Measurements from ENCODE around the gene LHPP.

DNA sequence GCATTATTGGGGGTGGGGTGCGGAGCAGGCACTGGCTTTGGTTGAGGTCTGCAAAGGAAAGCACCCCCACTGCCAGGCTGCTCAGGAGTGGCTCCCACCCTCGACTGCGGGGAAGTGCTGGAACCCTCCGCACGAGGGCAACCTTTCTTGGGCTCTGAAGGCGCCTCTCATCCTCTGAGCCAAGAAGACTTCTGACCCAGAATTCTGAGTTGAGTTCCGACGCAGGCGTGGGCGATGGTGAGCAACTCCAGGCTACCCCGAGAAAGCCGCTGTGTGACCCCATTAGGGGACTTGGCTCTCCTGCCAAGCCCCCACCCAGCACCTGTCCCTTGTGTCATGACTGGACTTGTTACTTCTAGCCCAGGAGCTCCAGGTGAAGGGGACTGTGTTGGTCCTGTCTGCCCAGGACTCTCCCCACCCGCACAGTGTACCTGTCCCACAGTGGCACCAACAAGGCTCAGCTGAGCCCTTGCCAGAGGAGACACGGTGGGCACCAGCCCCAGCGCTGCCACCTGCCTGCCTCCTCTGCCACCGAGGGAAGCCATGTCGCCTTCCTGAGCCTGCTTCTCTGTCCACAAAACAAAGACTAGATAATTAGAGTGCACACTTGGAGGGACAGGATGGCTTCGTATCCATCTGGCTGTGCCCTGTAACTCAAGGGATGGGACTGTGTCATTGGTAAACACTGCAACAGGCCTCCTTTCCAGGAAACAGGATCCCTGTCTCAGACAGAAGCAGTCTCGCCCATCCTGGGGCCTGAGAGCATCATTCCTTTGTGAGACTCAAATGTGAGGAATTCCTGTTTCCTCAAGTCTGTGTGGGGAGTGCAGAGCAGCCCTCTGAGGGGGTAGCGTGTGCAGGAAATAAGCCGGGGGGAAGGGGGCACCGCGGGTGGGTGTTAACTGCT is 128.8 kb downstream of the LHPP start:
- TF ChIP-seq, protein P1, sequence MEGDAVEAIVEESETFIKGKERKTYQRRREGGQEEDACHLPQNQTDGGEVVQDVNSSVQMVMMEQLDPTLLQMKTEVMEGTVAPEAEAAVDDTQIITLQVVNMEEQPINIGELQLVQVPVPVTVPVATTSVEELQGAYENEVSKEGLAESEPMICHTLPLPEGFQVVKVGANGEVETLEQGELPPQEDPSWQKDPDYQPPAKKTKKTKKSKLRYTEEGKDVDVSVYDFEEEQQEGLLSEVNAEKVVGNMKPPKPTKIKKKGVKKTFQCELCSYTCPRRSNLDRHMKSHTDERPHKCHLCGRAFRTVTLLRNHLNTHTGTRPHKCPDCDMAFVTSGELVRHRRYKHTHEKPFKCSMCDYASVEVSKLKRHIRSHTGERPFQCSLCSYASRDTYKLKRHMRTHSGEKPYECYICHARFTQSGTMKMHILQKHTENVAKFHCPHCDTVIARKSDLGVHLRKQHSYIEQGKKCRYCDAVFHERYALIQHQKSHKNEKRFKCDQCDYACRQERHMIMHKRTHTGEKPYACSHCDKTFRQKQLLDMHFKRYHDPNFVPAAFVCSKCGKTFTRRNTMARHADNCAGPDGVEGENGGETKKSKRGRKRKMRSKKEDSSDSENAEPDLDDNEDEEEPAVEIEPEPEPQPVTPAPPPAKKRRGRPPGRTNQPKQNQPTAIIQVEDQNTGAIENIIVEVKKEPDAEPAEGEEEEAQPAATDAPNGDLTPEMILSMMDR (IDR thresholded peaks at IDR 0.05 in 8 of 11, conservative IDR thresholded peaks at IDR 0.05 in 3 of 11): no peak
- TF ChIP-seq POLR2AphosphoS5 (IDR thresholded peaks at IDR 0.05) (no peak), POLR2A (IDR thresholded peaks at IDR 0.05) (no peak)

Data from spleen (tissue), 7 donors.